Transverse colon (tissue), 4 donors: ENCODE data around the gene CRB1.

Experiments used
- POLR2A ChIP-seq: fragments of 450-650 bp; IDR thresholded peaks from one replicate; pipeline ENCODE4 v1.6.1; 2016; ENCODE audit warnings: antibody characterized with exemption, mild to moderate bottlenecking, moderate library complexity
- POLR2AphosphoS5 ChIP-seq, 3 donors: sonication (generic); formaldehyde crosslinking; IDR thresholded peaks; one replicate each; pipeline ENCODE4 v1.6.1; 2016; ENCODE audit warnings: antibody characterized with exemption in 3 of 3
- TF ChIP-seq, protein P1 (sequence below), 5 experiments: fragments of 200-600 bp in 3 of 5; fragments of 450-650 bp in 2 of 5; sonication (generic) in 3 of 5; IDR thresholded peaks; 1 replicate in 2 of 5; 2 replicates in 3 of 5; pipeline ENCODE4 v1.5.1; 2016 to 2017; ENCODE audit warnings: antibody characterized with exemption in 5 of 5, inconsistent platforms in 3 of 5, mild to moderate bottlenecking in 2 of 5, moderate library complexity in 1 of 5

DNA sequence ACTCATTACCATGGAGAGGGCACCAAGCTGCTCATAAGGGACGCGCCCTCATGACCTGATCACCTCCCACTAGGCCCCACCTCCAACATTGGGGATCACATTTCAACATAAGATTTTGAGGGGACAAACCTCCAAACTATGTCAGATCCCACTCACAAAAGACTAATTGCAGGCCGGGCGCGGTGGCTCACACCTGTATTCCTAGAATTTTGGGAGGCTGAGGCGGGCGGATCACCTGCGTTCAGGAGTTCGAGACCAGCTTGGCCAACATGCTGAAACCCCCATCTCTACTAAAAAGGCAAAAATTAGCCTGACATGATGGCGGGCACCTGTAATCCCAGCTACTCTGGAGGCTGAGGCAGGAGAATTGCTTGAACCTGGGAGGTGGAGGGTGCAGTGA is 228.7 kb downstream of the CRB1 start:
- TF ChIP-seq, protein P1, sequence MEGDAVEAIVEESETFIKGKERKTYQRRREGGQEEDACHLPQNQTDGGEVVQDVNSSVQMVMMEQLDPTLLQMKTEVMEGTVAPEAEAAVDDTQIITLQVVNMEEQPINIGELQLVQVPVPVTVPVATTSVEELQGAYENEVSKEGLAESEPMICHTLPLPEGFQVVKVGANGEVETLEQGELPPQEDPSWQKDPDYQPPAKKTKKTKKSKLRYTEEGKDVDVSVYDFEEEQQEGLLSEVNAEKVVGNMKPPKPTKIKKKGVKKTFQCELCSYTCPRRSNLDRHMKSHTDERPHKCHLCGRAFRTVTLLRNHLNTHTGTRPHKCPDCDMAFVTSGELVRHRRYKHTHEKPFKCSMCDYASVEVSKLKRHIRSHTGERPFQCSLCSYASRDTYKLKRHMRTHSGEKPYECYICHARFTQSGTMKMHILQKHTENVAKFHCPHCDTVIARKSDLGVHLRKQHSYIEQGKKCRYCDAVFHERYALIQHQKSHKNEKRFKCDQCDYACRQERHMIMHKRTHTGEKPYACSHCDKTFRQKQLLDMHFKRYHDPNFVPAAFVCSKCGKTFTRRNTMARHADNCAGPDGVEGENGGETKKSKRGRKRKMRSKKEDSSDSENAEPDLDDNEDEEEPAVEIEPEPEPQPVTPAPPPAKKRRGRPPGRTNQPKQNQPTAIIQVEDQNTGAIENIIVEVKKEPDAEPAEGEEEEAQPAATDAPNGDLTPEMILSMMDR (IDR thresholded peaks at IDR 0.05), result no peak
- TF ChIP-seq POLR2AphosphoS5 (IDR thresholded peaks at IDR 0.05) (no peak), POLR2A (no peak)
